NK-92 (cell line): ENCODE measurements around the gene MCC.
"Not testable (repeated sequence)": the region's sequence is repeated elsewhere in the genome, so short reads cannot be mapped to it uniquely, and the experiment has no call there.

ENCODE experiments used
- DNase-seq: peaks from one replicate; lab custom pipeline; 2025; ENCODE audit not compliant: unreplicated experiment; lab: John Stamatoyannopoulos, UW

MCC gene

DNA sequence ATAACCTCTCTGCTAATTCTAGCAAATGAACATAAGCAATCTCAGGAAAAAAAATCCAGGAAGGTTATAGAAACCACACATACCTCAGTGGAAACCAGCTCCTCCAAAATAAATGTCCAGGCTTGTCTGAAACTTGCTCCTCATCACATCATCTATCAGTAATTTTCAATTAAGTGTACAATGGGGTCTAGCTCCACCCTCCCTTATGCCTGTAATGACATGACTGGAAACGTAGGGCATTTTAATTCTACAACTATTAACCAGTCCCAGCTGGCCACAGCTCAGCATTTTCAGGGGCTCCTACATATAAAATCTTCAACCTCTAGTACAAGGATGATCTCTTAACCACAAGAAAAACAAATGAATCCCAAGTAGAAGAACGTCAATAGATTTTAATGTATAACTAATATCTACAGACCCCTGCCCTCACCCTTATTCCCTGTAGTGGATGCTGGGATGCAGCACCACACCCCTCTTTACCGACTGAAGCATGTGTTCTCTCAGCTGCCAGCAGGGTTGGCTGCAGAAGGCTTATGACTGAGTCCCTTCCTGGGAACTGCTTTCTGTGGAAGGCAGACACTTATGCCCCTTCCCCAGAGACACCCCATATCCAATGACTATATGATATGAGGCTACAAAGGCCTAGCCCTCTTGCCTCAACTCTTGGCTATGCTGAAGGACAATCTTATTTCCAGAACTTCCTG lies 60.2 kb downstream of the MCC start:
- DNase-seq: no peak

DNA sequence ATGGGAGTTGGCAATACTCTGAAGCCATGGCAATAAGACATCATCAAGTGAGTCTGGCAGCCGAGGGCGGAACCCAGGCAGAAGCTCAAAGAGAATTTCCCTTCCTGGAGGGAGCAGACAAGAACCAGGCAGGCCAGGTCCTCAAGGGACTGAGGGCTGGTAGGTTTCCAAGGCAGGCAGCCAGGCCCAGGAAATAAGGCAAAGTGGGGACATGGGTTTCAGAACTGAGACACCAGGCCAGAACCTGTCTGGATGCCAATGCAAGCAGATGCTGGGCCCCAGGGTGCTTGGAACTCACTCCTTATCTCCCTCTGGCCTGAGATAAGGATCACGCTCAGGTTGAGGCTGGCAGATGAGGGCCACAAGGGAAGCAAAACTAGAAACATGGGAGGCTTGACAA lies 62.3 kb downstream of the MCC start:
- no peak for DNase-seq

- no peak for DNase-seq
Measured at GRCh38 chr5:113421693-113422092, 66.6 kb downstream of the MCC start.

DNA sequence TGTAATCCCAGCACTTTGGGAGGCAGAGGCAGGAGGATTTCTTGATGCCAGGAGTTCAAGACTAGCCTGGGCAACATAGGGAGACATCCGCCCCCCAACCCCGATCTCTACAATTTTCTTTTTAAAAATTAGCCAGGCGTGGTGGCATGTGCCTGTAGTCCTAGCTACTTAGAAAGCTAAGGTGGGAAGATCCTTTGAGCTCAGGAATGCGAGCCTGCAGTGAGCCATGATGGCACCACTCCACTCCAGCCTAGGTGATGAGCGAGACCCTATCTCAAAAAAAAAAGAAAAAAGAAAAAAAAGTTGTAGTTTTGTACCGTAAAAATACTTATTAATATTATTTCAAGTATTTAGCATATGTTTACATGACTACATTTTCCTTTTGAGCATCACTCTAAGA lies 82.7 kb downstream of the MCC start:
- DNase-seq: no peak

- DNase-seq: no peak
Measured at GRCh38 chr5:113404269-113404668, 84.0 kb downstream of the MCC start.

DNA sequence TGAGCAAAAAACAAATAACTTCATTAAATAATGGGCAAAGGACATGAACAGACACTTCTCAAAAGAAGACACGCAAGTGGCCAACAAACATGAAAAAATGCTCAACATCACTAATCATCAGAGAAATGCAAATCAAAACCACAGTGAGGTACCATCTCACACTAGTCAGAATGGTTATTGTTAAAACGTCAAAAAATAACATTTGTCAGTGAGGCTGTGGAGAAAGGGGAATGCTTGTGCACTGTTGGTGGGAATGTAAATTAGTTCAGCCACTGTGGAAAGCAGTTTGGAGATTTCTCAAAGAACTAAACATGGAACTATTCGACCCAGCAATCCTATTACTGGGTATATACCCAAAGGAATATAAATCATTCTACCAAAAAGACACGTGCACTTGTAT lies 90.3 kb downstream of the MCC start:
- not testable (repeated sequence) for DNase-seq

DNA sequence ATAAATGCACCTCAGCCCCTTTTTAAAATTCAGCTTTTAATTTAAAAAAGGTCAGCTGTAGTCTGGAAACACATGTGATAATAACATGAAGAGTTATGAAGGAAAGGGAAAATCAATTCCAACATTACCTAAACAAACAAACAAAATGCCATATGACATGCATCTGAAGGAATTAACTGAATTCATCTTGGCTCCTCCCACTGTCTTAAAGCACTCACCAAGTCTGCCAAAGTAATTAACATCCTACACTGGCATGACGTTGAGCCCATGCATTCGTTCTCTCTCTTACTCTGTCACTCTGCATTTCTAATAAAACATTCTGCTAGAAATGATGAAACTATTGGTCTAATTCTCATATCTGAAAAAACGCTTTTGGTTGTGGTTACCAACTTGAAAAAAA lies 91.2 kb downstream of the MCC start:
- DNase-seq: no peak

DNA sequence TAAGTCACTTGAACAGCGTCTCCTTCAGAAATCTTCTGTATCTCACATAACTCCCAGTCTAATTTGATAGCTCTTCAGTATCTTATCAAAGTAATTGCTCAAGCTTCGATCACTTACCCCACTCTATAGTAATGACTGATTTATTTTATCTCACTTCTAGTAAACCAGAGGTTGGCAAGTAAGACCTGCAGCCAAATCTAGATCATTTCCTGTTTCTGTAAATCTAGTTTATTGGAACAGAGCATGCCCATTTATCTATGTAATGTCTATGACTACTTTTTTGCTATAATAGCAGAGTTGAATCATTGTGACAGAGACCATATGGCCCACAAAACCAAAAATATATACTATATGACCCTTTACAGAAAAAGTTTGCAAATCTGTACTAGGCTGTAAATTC lies 93.6 kb downstream of the MCC start:
- DNase-seq: no peak

- DNase-seq: no peak
Measured at GRCh38 chr5:113390224-113390623, 98.0 kb downstream of the MCC start.

- no peak for DNase-seq
Measured at GRCh38 chr5:113389116-113389515, 99.1 kb downstream of the MCC start.

- no peak for DNase-seq
Measured at GRCh38 chr5:113387844-113388243, 100.4 kb downstream of the MCC start.

DNA sequence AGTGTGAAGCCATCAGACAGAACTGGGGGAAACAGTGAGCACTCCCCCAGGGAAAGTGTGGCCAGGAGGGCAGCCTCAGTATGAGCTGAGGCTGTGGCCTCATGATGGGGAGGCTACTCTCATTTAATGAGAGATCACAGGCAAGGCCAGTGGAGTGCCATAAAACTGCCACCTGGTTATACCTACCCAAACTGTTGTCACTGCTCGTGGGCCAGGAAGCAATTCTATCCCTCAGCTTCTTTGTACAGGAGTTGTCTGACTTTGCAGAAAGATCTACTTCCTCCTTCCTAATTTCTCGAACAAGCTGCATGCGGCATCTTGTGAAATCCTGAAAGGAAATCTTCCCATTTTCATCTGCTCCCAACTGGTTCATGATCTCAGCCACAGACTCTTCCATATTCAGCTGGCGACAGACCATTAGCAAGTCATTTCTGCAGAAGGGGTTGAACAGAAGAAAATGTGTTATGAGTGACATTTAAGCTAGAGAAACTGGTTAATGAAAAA lies 103.4 kb downstream of the MCC start:
- DNase-seq: no peak

- no peak for DNase-seq
Measured at GRCh38 chr5:113382731-113383130, 105.5 kb downstream of the MCC start.

- DNase-seq: no peak
Measured at GRCh38 chr5:113381791-113382190, 106.5 kb downstream of the MCC start.

DNA sequence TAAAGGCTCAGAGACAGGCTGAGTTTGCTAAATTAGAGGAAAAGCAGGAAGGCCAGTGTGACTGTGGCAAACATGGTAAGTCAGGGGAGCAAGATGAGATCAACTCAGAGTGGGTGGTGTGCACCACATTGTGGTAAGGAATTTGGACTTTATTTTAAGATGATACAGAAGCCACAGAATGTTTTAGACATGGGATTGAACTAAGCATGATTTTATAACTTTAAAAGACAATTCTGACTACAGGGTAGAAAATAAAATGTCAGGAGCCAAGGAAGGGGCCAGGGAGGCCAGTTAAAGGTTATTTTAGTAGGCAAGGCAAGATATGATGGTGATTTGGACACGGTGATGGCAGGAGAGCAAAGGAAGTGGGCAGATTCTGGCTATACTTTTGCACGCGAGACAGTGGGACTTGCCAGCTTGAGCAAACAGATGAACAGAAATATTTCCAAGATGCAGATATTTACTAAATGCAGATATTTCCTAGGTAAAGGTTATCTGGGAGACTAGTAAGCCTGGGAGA lies 107.4 kb downstream of the MCC start:
- DNase-seq: no peak

DNA sequence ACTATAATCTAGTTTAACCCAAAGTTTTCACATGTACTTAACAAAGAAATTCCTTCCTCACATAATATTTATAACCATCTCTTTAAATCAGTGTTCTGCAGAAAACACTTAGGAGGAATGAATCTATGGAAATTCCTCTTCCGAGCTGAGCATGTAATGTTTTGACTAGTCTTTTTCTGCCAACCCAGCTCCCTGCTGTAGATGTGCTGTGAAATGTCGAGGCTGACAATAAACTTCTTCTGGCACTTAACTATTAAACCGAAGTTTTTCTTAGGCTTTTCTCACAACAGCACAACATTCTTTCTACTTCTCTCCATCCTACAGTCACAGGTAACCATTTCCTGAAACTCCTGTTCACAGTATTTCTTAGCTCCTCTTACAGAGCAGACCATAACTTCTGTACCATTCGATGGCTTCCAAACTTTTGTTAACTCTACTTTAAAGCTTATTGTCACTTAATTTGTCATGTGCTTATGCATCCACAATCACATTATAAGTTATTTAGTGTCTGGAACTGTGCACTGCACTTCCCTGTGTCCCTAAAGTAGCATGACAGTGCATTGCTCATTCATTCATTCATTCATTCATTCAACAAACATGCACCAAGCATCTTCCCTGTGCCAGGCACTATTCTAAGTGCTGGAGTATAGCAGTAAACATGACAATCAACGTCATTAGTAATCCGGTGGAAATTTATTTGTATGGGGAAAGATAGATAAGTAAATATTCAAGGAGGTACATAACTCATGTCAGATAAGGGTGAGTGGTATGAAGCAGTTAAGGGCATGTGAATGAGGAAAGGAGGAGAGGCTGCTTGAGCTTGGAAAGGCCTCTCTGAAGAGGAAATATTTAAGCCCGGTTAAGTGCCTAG lies 108.1 kb downstream of the MCC start:
- no peak for DNase-seq

GRCh38 chr5:113378959-113379541 lies 109.2 kb downstream of the MCC start:
- DNase-seq: no peak

- no peak for DNase-seq
Measured at GRCh38 chr5:113378514-113378913, 109.7 kb downstream of the MCC start.

GRCh38 chr5:113378081-113378480 lies 110.2 kb downstream of the MCC start:
- no peak for DNase-seq

GRCh38 chr5:113376640-113377039 lies 111.6 kb downstream of the MCC start:
- no peak for DNase-seq

DNA sequence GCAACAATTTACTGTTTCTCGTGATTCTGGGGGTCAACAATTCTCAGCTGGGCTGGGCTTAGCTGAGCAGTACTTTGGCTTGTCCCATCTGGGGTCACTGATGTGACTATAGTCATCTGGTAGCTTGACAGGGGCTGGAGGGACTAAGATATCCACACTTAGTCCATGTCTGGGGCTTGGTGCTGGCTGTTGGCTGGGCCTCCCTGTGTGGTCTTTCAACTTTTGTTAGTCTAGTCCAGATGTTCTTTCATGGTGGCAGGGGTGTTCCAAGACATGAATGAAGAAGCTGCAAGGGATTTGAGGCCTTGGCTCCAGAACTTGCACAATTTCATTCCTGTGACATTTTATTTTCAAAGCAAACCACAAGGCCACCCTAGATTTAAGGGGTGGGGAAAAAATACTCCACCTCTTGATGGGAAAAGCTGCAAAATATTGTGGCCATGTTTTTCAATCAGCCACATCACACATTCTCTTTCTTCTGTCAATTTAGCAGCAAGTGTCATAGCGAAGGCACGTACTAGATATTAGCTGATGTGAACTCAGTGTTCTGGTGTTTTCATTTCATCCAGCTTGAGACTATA lies 112.7 kb downstream of the MCC start:
- no peak for DNase-seq
